CD14-positive monocyte (primary cell): ENCODE measurements around the gene TGM5. TPM values are rescaled to one million over a fixed set of nuclear protein-coding genes. Genes with fewer than 3 reads are reported as not detected.

Experiments used
- DNase-seq, 3 donors: peaks; one replicate each; pipeline ENCODE4 v3.0.0-alpha.2; 2011 to 2022
- H2AFZ ChIP-seq: 2 replicates; pipeline ENCODE4 v1.6.0; 2012; ENCODE audit warnings: mild to moderate bottlenecking, low read depth, low read length, inconsistent platforms; ENCODE audit not compliant: insufficient read depth, poor library complexity, severe bottlenecking
- H3K27ac ChIP-seq, 2 donors: 1 replicate in 1 of 2; 2 replicates in 1 of 2; pipeline ENCODE4 v1.5.1; 2012 to 2013; ENCODE audit warnings: low read length in 2 of 2, control low read depth in 1 of 2, inconsistent platforms in 1 of 2, low read depth in 1 of 2, mild to moderate bottlenecking in 1 of 2
- H3K27me3 ChIP-seq, 2 donors: one replicate each; pipeline versions ENCODE4 v1.6.0 to v1.6.1; 2011 to 2013; ENCODE audit warnings: low read length in 2 of 2; ENCODE audit not compliant: control insufficient read depth in 2 of 2, insufficient read depth in 2 of 2
- H3K36me3 ChIP-seq, 2 donors: replicated peaks in 1 of 2; 1 replicate in 1 of 2; 2 replicates in 1 of 2; pipeline versions ENCODE4 v1.5.1 to v1.6.1; 2012 to 2013; ENCODE audit warnings: low read length in 2 of 2, control low read depth in 1 of 2, inconsistent platforms in 1 of 2, mild to moderate bottlenecking in 1 of 2; ENCODE audit not compliant: insufficient read depth in 2 of 2, control insufficient read depth in 1 of 2
- H3K4me1 ChIP-seq, 2 donors: 1 replicate in 1 of 2; 2 replicates in 1 of 2; pipeline versions ENCODE4 v1.5.1 to v1.6.1; 2012 to 2013; ENCODE audit warnings: low read length in 2 of 2, control low read depth in 1 of 2, inconsistent platforms in 1 of 2, mild to moderate bottlenecking in 1 of 2, moderate library complexity in 1 of 2; ENCODE audit not compliant: insufficient read depth in 2 of 2, control insufficient read depth in 1 of 2
- H3K4me2 ChIP-seq: replicated peaks from 2 replicates; pipeline ENCODE3; 2012; ENCODE audit warnings: low read length, moderate library complexity, mild to moderate bottlenecking; ENCODE audit not compliant: poor library complexity, severe bottlenecking; ENCODE audit errors: extremely low read depth
- H3K4me3 ChIP-seq, 3 experiments: fragments of 200-600 bp in 1 of 3; sonication (generic) in 1 of 3; replicated peaks in 1 of 3; 1 replicate in 2 of 3; 2 replicates in 1 of 3; pipeline ENCODE4 v1.5.1; 2011 to 2013; ENCODE audit warnings: low read length in 3 of 3, mild to moderate bottlenecking in 3 of 3, control low read depth in 2 of 3, low read depth in 2 of 3, inconsistent platforms in 1 of 3, moderate library complexity in 1 of 3
- H3K79me2 ChIP-seq: 2 replicates; pipeline ENCODE4 v1.6.0; 2012; ENCODE audit warnings: mild to moderate bottlenecking, control low read depth, inconsistent platforms, low read length, moderate library complexity; ENCODE audit not compliant: insufficient read depth
- H3K9ac ChIP-seq: 2 replicates; pipeline ENCODE4 v1.6.0; 2017; ENCODE audit warnings: low read length, mild to moderate bottlenecking; ENCODE audit not compliant: insufficient read depth, poor library complexity, severe bottlenecking
- H3K9me3 ChIP-seq, 2 donors: replicated peaks in 1 of 2; 1 replicate in 1 of 2; 2 replicates in 1 of 2; pipeline versions ENCODE4 v1.5.1 to v1.6.1; 2012 to 2013; ENCODE audit warnings: low read length in 2 of 2, control low read depth in 1 of 2; ENCODE audit not compliant: control insufficient read depth in 1 of 2, insufficient read depth in 1 of 2
- H4K20me1 ChIP-seq: 2 replicates; pipeline ENCODE4 v1.6.0; 2012; ENCODE audit warnings: mild to moderate bottlenecking, low read length, control low read depth, moderate library complexity; ENCODE audit not compliant: insufficient read depth
- H3K27ac Mint-ChIP-seq, 7 donors: one replicate each; pipeline ENCODE4 v1.8.0; 2020; ENCODE audit warnings: mild to moderate bottlenecking in 7 of 7, mixed read lengths in 7 of 7, moderate library complexity in 6 of 7, inconsistent platforms in 2 of 7
- H3K27me3 Mint-ChIP-seq, 3 donors: one replicate each; pipeline ENCODE4 v1.8.0; 2021 to 2022; ENCODE audit warnings: low read depth in 3 of 3, mild to moderate bottlenecking in 3 of 3, mixed read lengths in 3 of 3, moderate library complexity in 3 of 3, inconsistent platforms in 1 of 3
- H3K36me3 Mint-ChIP-seq, 2 donors: one replicate each; pipeline ENCODE4 v1.8.0; 2020; ENCODE audit warnings: mixed read lengths in 2 of 2, inconsistent platforms in 1 of 2, mild to moderate bottlenecking in 1 of 2
- H3K4me1 Mint-ChIP-seq: one replicate; pipeline ENCODE4 v1.8.0; 2020; ENCODE audit warnings: mild to moderate bottlenecking, mixed read lengths
- H3K4me3 Mint-ChIP-seq, 2 donors: one replicate each; pipeline ENCODE4 v1.8.0; 2020; ENCODE audit warnings: mild to moderate bottlenecking in 2 of 2, mixed read lengths in 2 of 2, moderate library complexity in 1 of 2
- H3K9me3 Mint-ChIP-seq, 7 donors: one replicate each; pipeline ENCODE4 v1.8.0; 2020 to 2022; ENCODE audit warnings: mixed read lengths in 7 of 7, mild to moderate bottlenecking in 6 of 7, moderate library complexity in 6 of 7, inconsistent platforms in 2 of 7
- WGBS: methylation state at CpG from one replicate; pipeline ENCODE4 v1.1.5; 2013; ENCODE audit warnings: missing lambda C conversion rate; ENCODE audit not compliant: insufficient coverage; 5-methylcytosine and 5-hydroxymethylcytosine counted together
- intact Hi-C, 2 donors: fragments of 100-400 bp; cut with micrococcal nuclease; formaldehyde crosslinking; loops; one replicate each; pipeline versions ENCODE4 v1.15.0 to v1.15.1; 2023
- polyA plus RNA-seq, 3 donors: library from polyadenylated mRNA; depleted of rRNA in 1 of 3; unstranded in 2 of 3; stranded (reverse) in 1 of 3; fragments of 300-500 nt in 2 of 3; fragments of >200 nt in 1 of 3; fragmentation: Illumina TruSeq in 2 of 3; gene quantifications; 1 replicate in 2 of 3; 2 replicates in 1 of 3; pipeline ENCODE4 v1.2.3, GENCODE V29; 2012 to 2021
- TF ChIP-seq, protein P1 (sequence below): fragments of 200-600 bp; IDR thresholded peaks from one replicate; pipeline ENCODE4 v1.8.0; 2022; ENCODE audit warnings: antibody characterized with exemption, mild to moderate bottlenecking

TGM5 gene
- polyA plus RNA-seq, 3 donors, result not detected

DNA sequence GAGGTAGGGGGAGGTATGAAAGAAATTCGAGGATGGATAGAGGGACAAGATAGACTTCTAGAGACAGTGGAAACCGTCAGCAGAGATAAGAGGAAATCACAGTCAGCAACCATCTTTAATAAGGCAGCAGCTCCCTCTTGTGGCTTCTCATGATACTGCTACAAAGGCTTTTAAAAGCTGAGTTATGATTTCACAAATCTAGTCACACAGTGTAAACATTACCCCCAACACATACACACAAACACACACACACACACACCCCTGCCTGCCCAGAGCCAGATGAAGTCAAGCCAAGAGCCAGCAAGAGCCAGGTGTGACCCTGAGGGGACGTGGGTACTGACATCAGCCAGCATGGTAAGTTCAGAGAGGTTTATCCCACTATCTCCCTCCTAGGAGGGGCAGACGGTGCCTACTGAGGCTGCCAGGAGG is 18.9 kb upstream of the TGM5 start:
- no peak overlapping the region for H3K4me3 ChIP-seq
- TF ChIP-seq, protein P1, sequence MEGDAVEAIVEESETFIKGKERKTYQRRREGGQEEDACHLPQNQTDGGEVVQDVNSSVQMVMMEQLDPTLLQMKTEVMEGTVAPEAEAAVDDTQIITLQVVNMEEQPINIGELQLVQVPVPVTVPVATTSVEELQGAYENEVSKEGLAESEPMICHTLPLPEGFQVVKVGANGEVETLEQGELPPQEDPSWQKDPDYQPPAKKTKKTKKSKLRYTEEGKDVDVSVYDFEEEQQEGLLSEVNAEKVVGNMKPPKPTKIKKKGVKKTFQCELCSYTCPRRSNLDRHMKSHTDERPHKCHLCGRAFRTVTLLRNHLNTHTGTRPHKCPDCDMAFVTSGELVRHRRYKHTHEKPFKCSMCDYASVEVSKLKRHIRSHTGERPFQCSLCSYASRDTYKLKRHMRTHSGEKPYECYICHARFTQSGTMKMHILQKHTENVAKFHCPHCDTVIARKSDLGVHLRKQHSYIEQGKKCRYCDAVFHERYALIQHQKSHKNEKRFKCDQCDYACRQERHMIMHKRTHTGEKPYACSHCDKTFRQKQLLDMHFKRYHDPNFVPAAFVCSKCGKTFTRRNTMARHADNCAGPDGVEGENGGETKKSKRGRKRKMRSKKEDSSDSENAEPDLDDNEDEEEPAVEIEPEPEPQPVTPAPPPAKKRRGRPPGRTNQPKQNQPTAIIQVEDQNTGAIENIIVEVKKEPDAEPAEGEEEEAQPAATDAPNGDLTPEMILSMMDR, result peak; percentile 81
- no peak overlapping the region for H3K27ac Mint-ChIP-seq
- peaks cover 4% of the 10 kb centered on the region for H3K4me1 Mint-ChIP-seq
- peak; percentile 27 to 72 (median 56) for DNase-seq
- peak overlapping the region; percentile 22 for H2AFZ ChIP-seq
- no peaks in the 10 kb centered on the region for H3K36me3 ChIP-seq
- no peak overlapping the region for H3K4me3 Mint-ChIP-seq
- no peaks in the 10 kb centered on the region for H4K20me1 ChIP-seq
- H3K4me2 ChIP-seq, result no peak overlapping the region
- no peaks in the 10 kb centered on the region for H3K36me3 Mint-ChIP-seq
- H3K9ac ChIP-seq, result no peak overlapping the region
- 86% methylated on average over 1 of the region's 4 CpGs for WGBS
- no peaks in the 10 kb centered on the region for H3K27me3 ChIP-seq
- H3K9me3 ChIP-seq, result no peaks in the 10 kb centered on the region
- H3K4me1 ChIP-seq, result no peaks in the 10 kb centered on the region
- no peaks in the 10 kb centered on the region for H3K79me2 ChIP-seq
- H3K27me3 Mint-ChIP-seq, result peaks cover 0 to 12% (median 4%) of the 10 kb centered on the region in 3 donors
- intact Hi-C loops, result loop anchor here (1.0 to 2.0 kb wide), 2 partner anchors 61 kb away; no protein-coding TSS in a partner anchor
- H3K9me3 Mint-ChIP-seq, result peaks cover 0 to 2% (median 0%) of the 10 kb centered on the region in 7 donors
- no peak overlapping the region for H3K27ac ChIP-seq

DNA sequence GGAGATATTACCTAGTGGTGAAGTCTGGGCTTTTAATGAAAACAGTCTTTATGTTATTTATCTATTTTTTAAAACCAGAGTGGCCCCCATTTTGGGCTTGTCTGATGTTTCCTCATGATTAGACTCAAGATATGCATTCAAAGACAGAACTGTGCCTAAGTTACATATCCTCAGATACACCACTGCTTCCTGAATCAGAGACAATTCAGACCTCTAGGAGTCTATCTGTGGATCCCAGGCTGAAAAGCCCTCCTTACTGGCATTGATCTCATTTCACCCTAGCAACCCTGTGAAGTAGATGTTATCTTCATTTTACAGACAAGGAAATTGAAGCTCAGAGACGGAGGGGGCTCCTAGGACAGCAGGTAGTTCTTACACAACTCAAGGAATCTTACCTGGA is 16.8 kb upstream of the TGM5 start:
- Histone ChIP-seq H3K27me3 (no peaks in the 10 kb centered on the region), H3K4me3 (no peak overlapping the region), H3K36me3 (no peaks in the 10 kb centered on the region), H3K9ac (no peak overlapping the region), H4K20me1 (no peaks in the 10 kb centered on the region), H3K27ac (no peak overlapping the region), H3K4me2 (no peak overlapping the region), H3K4me1 (no peaks in the 10 kb centered on the region), H2AFZ (no peak overlapping the region), H3K79me2 (no peaks in the 10 kb centered on the region), H3K9me3 (no peaks in the 10 kb centered on the region)
- Mint-ChIP-seq H3K36me3 (no peaks in the 10 kb centered on the region), H3K4me1 (peaks cover 4% of the 10 kb centered on the region), H3K27ac (no peak overlapping the region), H3K4me3 (no peak overlapping the region), H3K9me3 (no peaks in the 10 kb centered on the region), H3K27me3 (peaks cover 3 to 11% (median 5%) of the 10 kb centered on the region in 3 donors)
- WGBS, result no CpG with 5 or more reads among the region's 1 CpG
- intact Hi-C loops, result no loop called here
- DNase-seq, result no peak
- TF ChIP-seq, protein P1, result no peak
